GM19025 (cell line): ENCODE results near the gene DDX42.

Experiments
- ATAC-seq: cut with Tn5 transposase; IDR thresholded peaks from one replicate; pipeline ENCODE4 v1.9.1; 2021; ENCODE audit warnings: mild to moderate bottlenecking, low read depth, moderate library complexity; ENCODE audit not compliant: unreplicated experiment

DDX42 gene, protein sequence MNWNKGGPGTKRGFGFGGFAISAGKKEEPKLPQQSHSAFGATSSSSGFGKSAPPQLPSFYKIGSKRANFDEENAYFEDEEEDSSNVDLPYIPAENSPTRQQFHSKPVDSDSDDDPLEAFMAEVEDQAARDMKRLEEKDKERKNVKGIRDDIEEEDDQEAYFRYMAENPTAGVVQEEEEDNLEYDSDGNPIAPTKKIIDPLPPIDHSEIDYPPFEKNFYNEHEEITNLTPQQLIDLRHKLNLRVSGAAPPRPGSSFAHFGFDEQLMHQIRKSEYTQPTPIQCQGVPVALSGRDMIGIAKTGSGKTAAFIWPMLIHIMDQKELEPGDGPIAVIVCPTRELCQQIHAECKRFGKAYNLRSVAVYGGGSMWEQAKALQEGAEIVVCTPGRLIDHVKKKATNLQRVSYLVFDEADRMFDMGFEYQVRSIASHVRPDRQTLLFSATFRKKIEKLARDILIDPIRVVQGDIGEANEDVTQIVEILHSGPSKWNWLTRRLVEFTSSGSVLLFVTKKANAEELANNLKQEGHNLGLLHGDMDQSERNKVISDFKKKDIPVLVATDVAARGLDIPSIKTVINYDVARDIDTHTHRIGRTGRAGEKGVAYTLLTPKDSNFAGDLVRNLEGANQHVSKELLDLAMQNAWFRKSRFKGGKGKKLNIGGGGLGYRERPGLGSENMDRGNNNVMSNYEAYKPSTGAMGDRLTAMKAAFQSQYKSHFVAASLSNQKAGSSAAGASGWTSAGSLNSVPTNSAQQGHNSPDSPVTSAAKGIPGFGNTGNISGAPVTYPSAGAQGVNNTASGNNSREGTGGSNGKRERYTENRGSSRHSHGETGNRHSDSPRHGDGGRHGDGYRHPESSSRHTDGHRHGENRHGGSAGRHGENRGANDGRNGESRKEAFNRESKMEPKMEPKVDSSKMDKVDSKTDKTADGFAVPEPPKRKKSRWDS

DNA sequence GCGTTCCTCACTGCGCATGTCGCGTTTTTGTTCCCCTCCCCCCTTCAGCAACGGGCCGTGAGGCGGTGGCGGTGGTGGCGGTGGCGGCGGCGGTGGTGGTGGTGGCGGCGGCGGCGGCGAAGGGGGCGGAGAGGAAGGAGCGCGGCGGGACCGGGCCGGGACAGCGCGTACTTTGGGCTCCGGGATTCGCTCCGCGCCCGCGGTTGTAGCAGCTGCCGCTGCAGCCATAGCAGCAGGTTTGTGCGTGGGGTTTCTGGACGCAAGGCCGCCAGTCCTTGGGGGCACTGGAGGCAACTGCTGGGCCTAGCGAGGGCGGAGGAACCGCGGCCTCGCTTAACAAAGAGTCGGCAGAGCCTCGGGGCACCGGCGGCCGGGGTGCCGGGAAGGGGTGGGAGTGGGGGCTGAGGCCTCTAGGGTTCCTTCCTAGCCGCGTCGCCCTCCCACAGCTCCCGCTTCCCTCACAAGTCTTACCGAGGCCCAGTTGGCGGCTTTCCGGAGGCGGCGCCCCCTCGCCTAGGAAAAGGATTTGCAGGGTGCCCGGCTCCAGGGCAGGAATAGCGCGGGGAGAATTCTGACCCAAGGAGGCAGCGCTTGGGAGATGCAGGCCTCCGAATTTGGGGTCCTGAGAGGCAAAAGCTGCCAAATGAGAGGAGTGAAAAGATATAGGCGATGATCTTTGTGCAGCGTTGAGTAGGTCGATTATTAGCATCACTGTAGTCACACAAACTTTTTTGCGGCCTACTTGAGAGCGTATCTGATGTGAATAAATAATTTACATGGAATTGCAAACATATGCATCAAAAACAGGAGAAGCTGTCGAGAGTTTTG is at the start of gene DDX42:
TSS of gene DDX42 (plus strand) at position 30 of the 828 bp plus-strand sequence. CDS start 12,880 bp downstream, outside the sequence.
- peak; percentile 6 for ATAC-seq

DNA sequence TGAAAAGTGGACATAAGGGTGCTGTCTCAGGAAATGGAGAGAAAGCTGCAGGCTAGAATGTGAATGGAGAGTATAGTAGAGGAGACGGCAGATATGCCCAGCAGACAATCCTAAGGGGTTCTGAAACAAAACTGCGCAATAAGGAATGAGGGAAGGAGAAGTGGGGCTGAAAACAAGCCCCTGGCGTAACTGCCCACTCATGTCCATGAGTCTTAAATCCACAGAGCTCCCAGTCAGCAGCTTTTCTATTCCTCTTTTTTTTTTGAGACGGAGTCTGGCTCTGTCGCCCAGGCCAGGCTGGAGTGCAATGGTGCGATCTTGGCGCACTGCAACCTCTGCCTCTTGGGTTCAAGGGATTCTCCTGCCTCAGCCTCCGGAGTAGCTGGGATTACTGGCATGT is 38.3 kb upstream of the DDX42 start:
- ATAC-seq, result no peak

DNA sequence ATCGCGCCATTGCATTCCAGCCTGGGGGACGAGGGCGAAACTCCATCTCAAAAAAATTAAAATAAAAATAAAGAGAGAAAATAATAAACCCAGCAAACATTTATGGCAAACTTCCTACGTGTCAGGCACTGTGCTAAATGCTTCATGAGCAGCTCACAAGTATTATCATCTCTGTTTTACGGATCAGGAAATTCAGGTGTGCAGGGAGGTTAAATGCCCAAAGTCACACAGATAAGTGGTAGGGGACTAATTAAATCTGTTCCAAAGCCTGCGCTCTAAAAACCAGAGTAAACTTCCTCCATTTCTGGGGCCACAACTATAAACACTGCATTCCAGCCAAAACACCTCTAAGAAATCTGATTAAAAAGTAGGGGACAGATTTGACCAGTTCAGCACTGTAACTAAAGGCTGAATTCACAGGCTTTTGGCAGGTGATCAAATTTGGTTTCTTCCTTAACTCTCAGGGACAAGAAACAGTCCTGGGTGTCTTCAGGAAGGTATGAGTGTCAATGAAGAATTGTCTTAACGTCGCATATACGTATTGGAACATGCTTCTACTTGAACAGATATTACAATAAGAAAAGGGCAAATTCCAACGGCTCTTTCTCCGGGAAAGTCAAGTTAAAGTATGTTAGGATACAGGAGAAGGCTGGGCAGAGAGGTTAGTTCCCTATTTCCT is 33.4 kb upstream of the DDX42 start:
- ATAC-seq, result no peak

DNA sequence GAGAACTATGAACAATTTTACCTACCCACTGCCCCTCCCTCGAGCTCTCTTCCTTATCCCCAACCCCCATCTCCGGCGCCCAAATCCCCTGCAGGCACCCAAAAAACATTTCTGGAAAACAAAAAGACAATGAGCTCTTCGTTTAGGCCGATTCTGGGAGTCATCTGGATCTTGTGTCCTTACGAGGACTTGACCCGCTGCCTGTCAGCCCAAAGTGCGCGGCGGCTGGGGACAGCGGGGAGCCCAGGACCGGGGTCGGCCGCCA is 32.9 kb upstream of the DDX42 start:
- ATAC-seq, result peak; percentile 6

DNA sequence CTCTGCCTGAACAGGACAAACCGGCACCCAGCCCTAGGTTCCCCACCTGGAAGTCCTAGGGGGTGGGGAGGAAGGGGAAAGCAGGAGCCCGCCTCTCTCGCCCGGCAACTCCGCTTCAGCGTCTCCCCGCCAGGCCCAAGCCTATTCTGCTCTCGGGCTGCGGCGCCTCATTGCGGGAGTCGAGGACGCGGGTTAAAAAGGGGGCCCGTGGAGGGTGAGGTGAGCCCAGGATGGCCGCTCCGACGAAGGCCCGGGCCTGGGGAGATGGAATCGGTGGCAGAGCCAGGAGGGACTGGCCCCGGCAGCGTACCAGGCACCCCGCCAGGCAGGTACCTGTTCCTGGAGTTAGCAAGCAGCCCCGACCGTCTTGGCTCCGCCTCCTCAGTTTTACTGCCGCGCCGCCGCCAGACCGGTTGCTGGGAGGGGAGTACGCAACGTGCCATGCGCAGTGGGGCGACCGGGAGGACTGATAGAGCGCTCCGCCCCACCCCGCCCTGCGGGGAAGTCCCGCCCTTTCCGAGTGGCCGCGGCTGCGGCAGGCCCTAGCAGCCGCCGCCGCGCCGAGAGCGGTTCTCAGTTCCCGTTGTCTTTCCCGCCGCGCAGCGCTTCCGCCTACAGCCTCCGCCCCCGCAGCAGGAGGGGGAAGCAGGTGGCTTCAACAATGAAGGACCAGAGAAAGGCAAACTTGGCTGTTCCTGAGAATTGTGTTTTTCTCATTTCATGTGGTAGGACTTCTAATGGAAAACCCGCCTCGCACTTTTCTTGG is 32.4 kb upstream of the DDX42 start, which contains the start of gene STRADA:
TSS of gene STRADA (minus strand) at position 392 of the 766 bp plus-strand sequence. CDS start 13,430 bp downstream, outside the sequence.
- peak; percentile 89 for ATAC-seq

DNA sequence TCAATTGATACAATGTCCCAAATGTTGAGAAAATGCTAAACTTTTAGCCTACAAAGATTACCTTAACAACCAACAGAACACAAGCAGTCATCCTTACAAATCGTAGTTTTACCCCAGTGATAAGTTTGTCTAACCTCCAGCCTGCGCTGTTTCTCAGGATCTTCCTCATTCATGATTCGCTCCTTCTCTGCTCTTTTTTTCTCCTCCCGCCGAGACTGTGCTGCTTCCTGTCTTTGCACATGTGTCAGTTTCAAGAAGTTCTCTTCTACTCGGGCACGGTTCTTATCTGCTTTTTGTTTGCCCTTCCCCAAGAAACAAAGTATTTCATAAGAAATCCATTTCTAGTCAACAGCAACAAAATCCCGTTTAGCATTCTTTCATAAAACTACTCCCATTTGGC is 22.2 kb upstream of the DDX42 start:
- no peak for ATAC-seq

DNA sequence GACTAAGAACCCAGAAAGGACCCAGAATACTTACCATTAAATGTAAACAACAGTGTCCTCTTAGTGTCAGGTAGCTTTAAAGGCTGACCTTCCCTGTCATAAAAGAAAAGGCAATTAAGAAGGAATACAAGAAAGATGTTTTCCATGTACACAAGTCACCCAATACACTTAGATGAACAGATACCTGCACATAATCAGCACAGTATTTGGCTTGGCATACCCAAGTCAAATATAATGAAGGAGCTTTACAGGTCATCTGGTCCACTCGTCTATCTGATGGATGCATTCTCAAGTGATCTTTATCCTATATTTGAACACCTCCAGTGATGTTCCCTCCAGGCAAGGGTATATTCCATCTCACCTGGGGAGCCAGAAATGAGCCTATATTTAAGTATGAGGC is 21.3 kb upstream of the DDX42 start:
- ATAC-seq, result no peak

DNA sequence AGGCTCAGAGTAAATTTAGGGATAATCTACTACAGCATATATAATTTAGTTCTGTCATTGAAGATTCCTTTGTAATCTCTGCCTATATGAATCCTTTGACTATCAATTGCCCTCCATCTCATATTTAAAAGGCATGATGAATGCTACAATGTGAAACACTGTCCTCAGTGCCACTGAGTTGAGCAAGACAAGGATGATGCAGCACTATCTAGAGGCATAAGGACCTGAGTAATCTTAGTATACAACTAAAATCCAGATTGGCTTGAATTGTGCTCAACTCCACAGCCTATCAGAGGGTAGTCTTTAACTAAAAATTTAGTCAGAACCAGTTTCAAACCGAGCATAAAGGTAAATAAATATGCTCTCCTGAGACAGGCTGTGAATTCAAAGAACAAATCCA is 20.8 kb upstream of the DDX42 start:
- ATAC-seq, result no peak

DNA sequence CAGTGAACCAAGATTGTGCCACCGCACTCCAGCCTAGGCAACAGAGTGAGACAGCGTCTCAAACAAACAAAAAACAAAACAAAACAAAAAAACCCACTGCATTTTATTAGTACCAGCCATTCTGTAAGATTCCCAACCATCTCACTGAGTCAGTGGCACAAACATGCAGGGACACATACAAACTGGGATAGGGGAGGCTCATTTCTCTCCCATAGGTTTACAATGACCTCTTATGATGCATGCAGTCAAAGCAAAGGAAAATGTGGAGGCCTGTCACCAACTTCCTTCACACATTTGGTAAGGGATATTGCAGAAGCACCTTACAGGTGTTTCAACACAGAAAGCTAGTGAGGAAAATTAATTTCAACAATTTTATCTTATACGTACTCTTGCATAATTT is 19.9 kb upstream of the DDX42 start:
- ATAC-seq, result no peak

DNA sequence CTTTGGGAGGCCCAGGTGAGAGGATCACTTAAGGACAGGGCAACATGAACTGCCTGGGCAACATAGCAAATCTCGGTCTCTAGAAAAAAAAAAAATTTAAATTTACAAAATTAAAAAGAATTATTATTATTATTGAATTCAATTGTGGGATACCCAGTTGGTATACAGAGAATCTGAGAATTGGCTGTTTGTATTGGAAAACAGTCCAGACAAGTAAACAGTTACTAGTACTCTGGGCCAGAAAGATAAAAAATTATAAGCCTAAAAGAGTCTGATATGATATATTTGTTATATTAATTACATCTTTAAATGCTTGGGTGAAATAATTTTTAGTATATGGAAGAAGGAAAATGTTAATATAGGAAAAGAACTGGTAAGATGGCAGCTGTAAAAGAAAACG is 15.5 kb upstream of the DDX42 start:
- no peak for ATAC-seq

DNA sequence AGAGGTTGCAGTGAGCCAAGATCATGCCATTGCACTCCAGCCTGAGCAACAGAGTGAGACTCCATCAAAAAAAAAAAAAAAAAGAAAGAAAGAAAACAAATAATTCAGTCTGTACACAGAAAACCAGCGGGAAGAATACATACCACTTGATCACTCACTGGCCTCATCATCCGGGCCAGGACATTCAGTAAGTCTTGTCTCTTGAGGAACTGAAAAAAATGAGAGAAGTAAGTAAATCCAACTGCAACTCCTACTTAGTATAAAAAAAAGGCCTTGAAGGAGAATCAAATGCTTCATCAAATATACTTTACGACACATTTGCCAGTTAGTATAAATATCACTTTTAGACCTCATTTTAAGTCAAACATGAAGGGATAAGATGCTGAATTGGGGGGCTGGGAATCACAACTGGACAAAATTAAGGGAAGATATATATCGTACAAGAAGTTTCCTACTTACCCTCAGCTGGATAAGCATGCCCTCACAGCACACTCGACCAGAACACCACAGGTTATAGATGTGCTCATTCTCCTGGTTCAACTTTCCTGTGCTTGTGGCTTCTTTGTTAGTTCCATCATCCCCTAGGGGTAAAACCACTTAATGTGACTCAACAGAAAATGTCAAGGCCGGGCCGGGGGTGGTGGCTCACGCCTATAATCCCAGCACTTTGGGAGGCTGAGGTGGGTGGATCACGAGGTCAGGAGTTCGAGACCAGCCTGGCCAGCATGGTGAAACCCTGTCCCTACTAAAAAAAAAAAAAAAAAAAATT is 13.0 kb upstream of the DDX42 start:
- no peak for ATAC-seq

DNA sequence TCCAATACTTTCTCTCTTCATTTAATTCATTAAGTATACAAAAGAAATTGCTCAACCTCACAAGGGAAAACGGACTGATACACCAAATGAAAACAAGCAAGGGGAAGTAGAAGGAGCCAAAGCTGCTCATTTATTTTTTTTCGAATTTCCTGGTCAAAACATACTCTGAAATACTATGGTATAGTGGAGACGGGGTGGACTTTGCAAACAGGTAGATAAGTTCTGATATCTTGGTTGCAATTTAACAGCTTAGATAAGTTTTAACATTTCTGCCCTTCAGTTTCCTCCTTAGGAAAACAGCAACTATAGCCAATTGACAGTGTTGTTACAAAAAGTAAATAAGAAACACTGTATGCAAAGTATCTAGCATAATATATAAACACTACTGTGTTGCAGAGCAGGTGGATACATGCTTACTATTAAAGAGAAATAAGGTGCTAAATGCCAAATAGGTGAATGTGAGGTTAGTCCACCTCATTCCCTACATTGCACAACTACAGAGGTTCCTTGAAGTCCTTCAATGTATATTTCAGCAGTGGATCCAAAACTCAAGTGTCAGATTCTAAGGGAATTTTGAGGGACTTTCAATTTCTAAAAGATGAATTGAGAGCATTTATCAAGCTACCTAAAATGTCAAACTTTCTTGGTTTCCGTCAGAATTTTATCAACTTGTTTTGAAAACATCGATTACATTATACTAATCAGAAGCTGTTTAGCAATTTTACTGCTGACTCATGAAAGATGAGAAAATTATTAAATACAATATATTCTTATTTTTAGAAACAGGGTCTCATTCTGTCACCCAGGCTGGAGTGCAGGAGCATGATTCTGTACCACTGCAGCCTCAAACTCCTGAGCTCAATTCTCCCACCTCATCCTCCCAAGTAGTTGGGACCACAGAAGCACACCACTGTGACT is 11.6 kb upstream of the DDX42 start:
- ATAC-seq, result no peak

DNA sequence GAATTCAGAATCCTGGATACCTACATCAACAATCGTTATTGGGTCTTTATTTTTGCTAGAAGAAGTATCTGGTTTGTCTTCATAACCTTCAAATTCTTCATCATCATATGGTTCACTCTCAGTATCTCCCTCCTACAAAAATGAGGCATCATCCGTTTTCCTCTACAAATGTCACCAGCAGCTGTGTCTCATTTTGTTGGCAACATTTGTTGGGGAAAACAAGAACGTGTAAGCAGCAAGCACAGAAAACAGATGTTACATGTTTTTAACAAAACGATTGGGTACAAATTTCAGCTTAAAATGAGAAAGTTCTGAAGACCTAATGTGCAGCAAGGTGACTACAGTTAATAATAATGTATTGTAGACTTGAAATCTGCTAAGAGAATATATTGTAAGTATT is 9.3 kb upstream of the DDX42 start:
- no peak for ATAC-seq

DNA sequence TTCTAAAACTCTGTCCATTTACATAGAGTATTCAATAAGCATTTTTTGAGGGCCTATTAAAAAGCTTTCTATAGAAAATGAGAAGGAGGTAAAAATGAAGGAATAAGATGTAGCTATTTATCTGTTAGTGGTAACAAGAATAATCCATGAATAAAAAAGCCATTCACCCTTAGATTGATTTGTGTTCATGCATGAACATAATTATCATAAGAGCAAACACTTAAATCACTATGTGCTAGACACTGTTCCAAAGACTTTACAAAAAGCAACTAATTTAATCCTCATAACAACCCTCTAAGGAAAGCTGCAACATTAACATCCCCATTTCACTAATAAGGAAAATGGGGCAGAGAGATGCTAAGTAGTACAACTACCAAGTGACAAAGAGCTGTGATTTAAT is 7.2 kb upstream of the DDX42 start:
- no peak for ATAC-seq

DNA sequence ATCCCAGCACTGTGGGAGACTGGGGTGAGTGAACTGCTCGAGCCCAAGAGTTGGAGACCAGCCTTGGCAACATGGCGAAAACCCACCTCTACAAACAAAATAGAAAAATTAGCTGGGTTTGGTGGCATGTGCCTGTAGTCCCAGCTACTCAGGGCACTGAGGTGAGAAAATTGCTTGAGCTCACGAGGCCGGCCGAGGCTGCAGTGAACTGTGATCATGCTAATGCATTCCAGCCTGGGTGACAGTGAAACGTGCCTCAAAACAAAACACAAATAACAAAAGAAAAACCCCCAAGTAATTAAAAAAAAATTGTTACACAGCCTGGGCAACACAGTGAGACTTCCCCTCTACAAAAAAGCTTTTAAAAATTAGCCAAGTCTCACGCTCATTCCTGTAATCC is 5.5 kb upstream of the DDX42 start:
- ATAC-seq, result no peak

DNA sequence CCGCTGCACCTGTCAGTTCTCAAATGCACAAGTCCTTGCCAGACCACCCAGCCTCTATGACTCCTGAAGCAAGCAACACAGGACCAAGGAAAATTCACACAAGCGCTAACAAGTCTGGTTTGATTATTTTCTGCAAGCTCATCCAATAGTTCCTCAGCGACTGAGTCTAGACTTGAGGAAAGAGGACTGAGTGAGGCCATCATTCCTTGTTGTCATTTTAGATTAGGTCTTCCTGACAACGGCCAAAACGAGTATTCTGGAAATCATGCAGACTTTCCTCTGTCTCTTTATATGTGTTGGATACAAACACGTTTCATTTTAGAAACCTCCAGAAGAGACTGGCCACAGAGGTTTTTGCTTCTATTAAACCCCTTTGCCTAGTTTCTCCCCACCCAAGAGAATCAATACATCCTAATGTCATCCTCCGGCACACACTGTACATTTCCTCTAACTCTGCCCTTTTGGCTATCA is 1.1 kb upstream of the DDX42 start:
- no peak for ATAC-seq

DNA sequence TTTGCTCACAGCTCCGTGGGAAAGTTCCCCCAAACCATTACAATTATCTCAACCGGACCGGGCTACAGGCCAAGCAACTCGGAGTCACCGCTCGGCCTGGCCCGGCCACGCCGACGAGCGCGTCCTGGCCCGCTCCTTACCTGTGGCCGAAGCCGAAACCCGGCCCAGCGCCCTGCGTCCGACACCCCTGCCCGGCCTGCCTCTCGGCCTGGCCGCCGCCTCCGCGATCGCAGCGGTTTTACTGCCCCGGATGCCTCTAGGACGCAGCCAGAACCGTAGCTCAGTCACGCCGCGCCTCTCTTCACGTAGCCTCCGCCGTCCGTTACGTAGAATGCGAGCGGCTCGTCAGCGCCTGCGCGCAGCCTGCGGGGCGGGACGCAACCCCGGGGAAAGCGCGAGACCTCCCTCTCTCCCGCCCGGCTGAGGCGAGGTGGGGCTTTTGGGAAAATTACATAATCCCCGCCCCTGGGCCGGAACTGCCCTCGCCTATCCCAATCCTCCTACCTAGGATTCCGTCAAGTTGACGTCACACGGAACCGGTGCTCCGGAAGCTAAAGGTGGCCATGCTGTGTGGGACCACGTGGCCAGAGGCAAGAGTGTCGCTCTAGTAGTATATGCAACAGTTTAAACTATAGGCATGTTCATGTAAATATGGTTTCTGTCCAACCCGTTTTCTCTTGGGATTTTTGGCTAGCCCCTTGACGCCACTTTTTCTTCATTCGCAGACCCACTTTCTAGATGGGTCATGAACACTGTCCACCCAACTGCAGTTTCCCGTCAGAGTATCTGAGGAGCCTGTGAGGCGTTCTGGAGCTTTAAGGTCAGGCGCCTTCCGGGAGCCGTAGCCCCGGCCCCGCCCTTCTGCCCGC is 464 bp upstream of the DDX42 start, which contains the start of gene CCDC47:
TSS of gene CCDC47 (minus strand) at position 326 of the 869 bp plus-strand sequence. CDS start 7,422 bp downstream, outside the sequence.
- ATAC-seq, result peak; percentile 84
